Esophagus muscularis mucosa (tissue), 4 donors: Measurements from ENCODE around the gene RGS16. TPM values are rescaled to one million over a fixed set of nuclear protein-coding genes. Genes with fewer than 3 reads are reported as not detected.

ENCODE experiments used
- DNase-seq: peaks from one replicate; pipeline ENCODE4 v3.0.0-alpha.2; 2017; ENCODE audit errors: extremely low spot score
- H3K27ac ChIP-seq, 4 donors: fragments of 200-600 bp; sonication (generic); replicated peaks in 1 of 4; 1 replicate in 3 of 4; 2 replicates in 1 of 4; pipeline ENCODE4 v1.5.1; 2016 to 2019; ENCODE audit warnings: mild to moderate bottlenecking in 1 of 4
- H3K27me3 ChIP-seq, 4 donors: fragments of 200-600 bp; sonication (generic); one replicate each; pipeline versions ENCODE4 v1.5.1 to v1.6.0; 2016 to 2019
- H3K36me3 ChIP-seq, 4 donors: fragments of 200-600 bp; sonication (generic); one replicate each; pipeline ENCODE4 v1.5.1; 2016 to 2019
- H3K4me1 ChIP-seq, 4 donors: fragments of 200-600 bp; sonication (generic); one replicate each; pipeline ENCODE4 v1.5.1; 2016 to 2019
- H3K4me3 ChIP-seq, 4 donors: fragments of 200-600 bp; sonication (generic); 1 replicate in 2 of 4; 2 replicates in 2 of 4; pipeline ENCODE4 v1.5.1; 2016 to 2019; ENCODE audit warnings: mild to moderate bottlenecking in 4 of 4, moderate library complexity in 1 of 4
- H3K9me3 ChIP-seq, 4 donors: fragments of 200-600 bp; sonication (generic); 1 replicate in 3 of 4; 2 replicates in 1 of 4; pipeline ENCODE4 v1.5.1; 2016 to 2019
- EP300 ChIP-seq: sonication (generic); formaldehyde crosslinking; IDR thresholded peaks from one replicate; pipeline ENCODE4 v1.6.1; 2017; ENCODE audit warnings: antibody characterized with exemption
- POLR2A ChIP-seq: fragments of 450-650 bp; IDR thresholded peaks from one replicate; pipeline ENCODE4 v1.6.1; 2017; ENCODE audit warnings: antibody characterized with exemption, moderate library complexity, mild to moderate bottlenecking, low read depth
- POLR2AphosphoS5 ChIP-seq, 2 donors: sonication (generic); formaldehyde crosslinking; IDR thresholded peaks; one replicate each; pipeline ENCODE4 v1.6.1; 2017; ENCODE audit warnings: antibody characterized with exemption in 2 of 2
- WGBS: methylation state at CpG from one replicate; pipeline ENCODE4 v1.1.5; 2018; 5-methylcytosine and 5-hydroxymethylcytosine counted together
- intact Hi-C: fragments of 100-400 bp; cut with DNase I; formaldehyde crosslinking; loops from one replicate; pipeline ENCODE4 v1.15.1; 2023
- total RNA-seq, 4 donors: library from RNA; depleted of rRNA; stranded (reverse); fragments of >200 nt; gene quantifications; one replicate each; pipeline versions ENCODE4 v1.1.0 to v1.2.1, GENCODE V29; 2016
- TF ChIP-seq, protein P1 (sequence below), 3 experiments: fragments of 200-600 bp in 2 of 3; fragments of 450-650 bp in 1 of 3; sonication (generic) in 2 of 3; IDR thresholded peaks; one replicate each; pipeline ENCODE4 v1.5.1; 2017 to 2019; ENCODE audit warnings: antibody characterized with exemption in 3 of 3, mild to moderate bottlenecking in 2 of 3, moderate library complexity in 1 of 3

The RGS16 gene
- total RNA-seq, 4 donors from 2014 or later, result 0.83 to 19.7 (median 2.2) TPM

DNA sequence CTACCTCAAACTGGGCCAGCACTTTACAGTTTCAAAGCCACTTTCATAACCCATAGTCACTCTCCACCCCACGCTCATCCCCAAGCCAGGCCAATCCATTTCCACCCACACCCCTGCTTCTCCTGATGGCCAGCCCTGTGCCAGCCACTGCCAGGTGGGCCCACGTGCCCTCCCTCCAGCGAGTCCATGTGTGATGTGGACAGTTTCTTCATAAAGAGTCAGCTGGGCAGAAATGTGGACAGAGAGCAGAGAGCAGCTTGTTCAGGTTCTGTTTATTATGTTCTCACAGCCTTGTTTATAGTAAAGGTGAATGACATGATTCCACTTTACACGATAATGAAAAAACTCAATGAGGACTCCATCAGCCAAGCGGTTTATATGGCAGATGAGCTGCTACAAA lies 37.4 kb upstream of the RGS16 start:
- no peak for DNase-seq
- peaks cover 0 to 8% (median 0%) of the 10 kb centered on the region in 4 donors for H3K27me3 ChIP-seq
- 84% methylated on average over 5 of the region's 5 CpGs for WGBS
- no peak overlapping the region for H3K4me3 ChIP-seq
- no peak overlapping the region for H3K27ac ChIP-seq
- H3K36me3 ChIP-seq, result no peaks in the 10 kb centered on the region
- no peaks in the 10 kb centered on the region for H3K4me1 ChIP-seq
- no peak for TF ChIP-seq EP300
- TF ChIP-seq POLR2A, result no peak
- no peak for TF ChIP-seq POLR2AphosphoS5 (IDR thresholded peaks at IDR 0.05)
- TF ChIP-seq, protein P1, sequence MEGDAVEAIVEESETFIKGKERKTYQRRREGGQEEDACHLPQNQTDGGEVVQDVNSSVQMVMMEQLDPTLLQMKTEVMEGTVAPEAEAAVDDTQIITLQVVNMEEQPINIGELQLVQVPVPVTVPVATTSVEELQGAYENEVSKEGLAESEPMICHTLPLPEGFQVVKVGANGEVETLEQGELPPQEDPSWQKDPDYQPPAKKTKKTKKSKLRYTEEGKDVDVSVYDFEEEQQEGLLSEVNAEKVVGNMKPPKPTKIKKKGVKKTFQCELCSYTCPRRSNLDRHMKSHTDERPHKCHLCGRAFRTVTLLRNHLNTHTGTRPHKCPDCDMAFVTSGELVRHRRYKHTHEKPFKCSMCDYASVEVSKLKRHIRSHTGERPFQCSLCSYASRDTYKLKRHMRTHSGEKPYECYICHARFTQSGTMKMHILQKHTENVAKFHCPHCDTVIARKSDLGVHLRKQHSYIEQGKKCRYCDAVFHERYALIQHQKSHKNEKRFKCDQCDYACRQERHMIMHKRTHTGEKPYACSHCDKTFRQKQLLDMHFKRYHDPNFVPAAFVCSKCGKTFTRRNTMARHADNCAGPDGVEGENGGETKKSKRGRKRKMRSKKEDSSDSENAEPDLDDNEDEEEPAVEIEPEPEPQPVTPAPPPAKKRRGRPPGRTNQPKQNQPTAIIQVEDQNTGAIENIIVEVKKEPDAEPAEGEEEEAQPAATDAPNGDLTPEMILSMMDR (IDR thresholded peaks at IDR 0.05), result no peak
- intact Hi-C loops, result no loop called here
- no peaks in the 10 kb centered on the region for H3K9me3 ChIP-seq

DNA sequence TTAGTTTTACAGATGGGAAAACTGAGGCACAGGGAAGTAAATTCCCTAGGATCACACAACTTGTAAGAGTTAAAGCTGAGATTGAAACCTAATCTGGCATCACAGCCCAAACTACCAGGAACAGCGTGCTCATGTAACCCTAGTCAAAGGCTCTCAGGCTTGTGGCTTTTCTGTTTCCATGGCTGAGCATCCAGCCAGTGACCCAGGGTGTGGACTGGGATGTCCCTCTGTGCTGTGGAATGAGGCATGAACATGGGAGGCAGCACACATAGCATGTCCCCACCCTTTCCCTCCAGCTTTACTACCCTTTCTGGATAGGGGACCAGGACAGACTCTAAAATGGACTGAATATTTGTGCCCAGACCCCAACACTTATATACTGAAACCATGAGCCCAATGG lies 35.1 kb upstream of the RGS16 start:
- WGBS, result 91% methylated on average over 1 of the region's 1 CpG
- no peak for TF ChIP-seq POLR2A
- TF ChIP-seq, protein P1 (IDR thresholded peaks at IDR 0.05), result no peak
- no peak for TF ChIP-seq EP300
- no peaks in the 10 kb centered on the region for H3K9me3 ChIP-seq
- no peak overlapping the region for H3K27ac ChIP-seq
- peaks cover 0 to 8% (median 0%) of the 10 kb centered on the region in 4 donors for H3K27me3 ChIP-seq
- H3K4me3 ChIP-seq, result no peak overlapping the region
- intact Hi-C loops, result no loop called here
- DNase-seq, result no peak
- H3K4me1 ChIP-seq, result no peaks in the 10 kb centered on the region
- no peaks in the 10 kb centered on the region for H3K36me3 ChIP-seq

DNA sequence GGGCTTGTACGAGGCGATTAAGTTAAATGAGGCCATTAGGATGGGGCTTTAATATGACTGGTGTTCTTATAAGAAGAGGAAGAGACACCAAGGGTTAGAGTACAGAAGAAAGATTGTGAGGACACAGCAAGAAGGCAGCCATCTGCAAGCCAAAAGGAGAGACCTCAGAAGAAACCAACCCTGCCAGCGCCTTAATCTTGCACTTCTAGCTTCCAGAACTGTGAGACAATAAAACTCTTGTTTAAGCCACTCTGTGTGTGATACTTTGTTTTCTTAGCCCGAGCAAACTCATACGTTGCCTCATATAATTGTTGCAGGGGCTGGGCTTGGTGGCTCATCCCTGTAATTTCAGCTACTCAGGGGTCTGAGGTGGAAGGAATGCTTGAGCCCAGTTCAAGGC lies 33.6 kb upstream of the RGS16 start:
- Histone ChIP-seq H3K4me1 (no peaks in the 10 kb centered on the region), H3K27ac (no peak overlapping the region), H3K27me3 (peaks cover 0 to 8% (median 0%) of the 10 kb centered on the region in 4 donors), H3K36me3 (no peaks in the 10 kb centered on the region), H3K4me3 (no peak overlapping the region), H3K9me3 (no peaks in the 10 kb centered on the region)
- WGBS, result 97% methylated on average over 5 of the region's 5 CpGs
- intact Hi-C loops, result no loop called here
- TF ChIP-seq POLR2A (no peak), POLR2AphosphoS5 (IDR thresholded peaks at IDR 0.05) (no peak), EP300 (no peak)
- TF ChIP-seq, protein P1 (IDR thresholded peaks at IDR 0.05), result no peak
- DNase-seq, result no peak

DNA sequence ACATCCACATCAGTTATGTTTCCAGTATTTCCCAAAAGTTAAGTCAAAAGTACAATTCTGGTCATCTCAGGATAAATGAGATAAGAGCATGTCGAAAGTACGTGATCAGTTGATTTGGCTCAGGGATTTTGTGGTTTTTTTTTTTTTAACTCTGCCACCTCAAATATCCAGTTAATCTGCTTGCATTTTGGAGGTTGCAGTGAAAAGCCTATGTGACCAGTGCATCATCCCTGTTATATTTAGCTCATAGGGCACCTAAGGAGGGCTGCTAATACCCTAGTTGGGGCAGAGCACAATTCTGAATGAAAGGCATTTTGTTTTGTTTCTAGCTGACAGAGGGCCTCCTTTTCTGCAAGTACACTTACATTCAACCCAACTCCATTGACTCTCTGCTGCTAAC lies 31.7 kb upstream of the RGS16 start:
- Histone ChIP-seq H3K9me3 (no peaks in the 10 kb centered on the region), H3K4me3 (no peak overlapping the region), H3K27me3 (peaks cover 0 to 8% (median 0%) of the 10 kb centered on the region in 4 donors), H3K27ac (no peak overlapping the region), H3K4me1 (peaks cover 0 to 3% (median 0%) of the 10 kb centered on the region in 4 donors), H3K36me3 (no peaks in the 10 kb centered on the region)
- TF ChIP-seq POLR2A (no peak), POLR2AphosphoS5 (IDR thresholded peaks at IDR 0.05) (no peak), EP300 (no peak)
- TF ChIP-seq, protein P1 (IDR thresholded peaks at IDR 0.05), result no peak
- intact Hi-C loops, result no loop called here
- 86% methylated on average over 2 of the region's 2 CpGs for WGBS
- DNase-seq, result no peak
